Mesothelial cell of epicardium (in vitro differentiated cells): ENCODE measurements around the gene CENPA. TPM values are rescaled to one million over a fixed set of nuclear protein-coding genes. Genes with fewer than 3 reads are reported as not detected.

Source experiments
- DNase-seq, 2 experiments: peaks; one replicate each; pipeline ENCODE4 v3.0.0; 2021; ENCODE audit warnings: low spot score in 2 of 2; ENCODE audit not compliant: unreplicated experiment in 2 of 2
- H3K27ac Mint-ChIP-seq: 2 replicates; pipeline ENCODE4 v1.8.0; 2021; ENCODE audit warnings: mixed read lengths
- H3K27me3 Mint-ChIP-seq: 2 replicates; pipeline ENCODE4 v1.8.0; 2021; ENCODE audit warnings: low read depth, mixed read lengths
- H3K36me3 Mint-ChIP-seq: 2 replicates; pipeline ENCODE4 v1.8.0; 2021; ENCODE audit warnings: mixed read lengths
- H3K4me1 Mint-ChIP-seq: 2 replicates; pipeline ENCODE4 v1.8.0; 2021; ENCODE audit warnings: mixed read lengths
- H3K4me3 Mint-ChIP-seq: 2 replicates; pipeline ENCODE4 v1.8.0; 2021; ENCODE audit warnings: mild to moderate bottlenecking, moderate library complexity, mixed read lengths
- H3K9me3 Mint-ChIP-seq: 2 replicates; pipeline ENCODE4 v1.8.0; 2021; ENCODE audit warnings: mixed read lengths
- CTCF ChIP-seq: fragments of 200-600 bp; sonication (generic); IDR thresholded peaks from one replicate; pipeline ENCODE4 v1.5.0; 2021; ENCODE audit warnings: antibody characterized with exemption; ENCODE audit not compliant: unreplicated experiment
- total RNA-seq: library from RNA; stranded (reverse); gene quantifications from 3 replicates; pipeline ENCODE4 v1.2.1, GENCODE V29; 2021

CENPA gene
- total RNA-seq, 1 donor from 2014 or later = 9.2 TPM

DNA sequence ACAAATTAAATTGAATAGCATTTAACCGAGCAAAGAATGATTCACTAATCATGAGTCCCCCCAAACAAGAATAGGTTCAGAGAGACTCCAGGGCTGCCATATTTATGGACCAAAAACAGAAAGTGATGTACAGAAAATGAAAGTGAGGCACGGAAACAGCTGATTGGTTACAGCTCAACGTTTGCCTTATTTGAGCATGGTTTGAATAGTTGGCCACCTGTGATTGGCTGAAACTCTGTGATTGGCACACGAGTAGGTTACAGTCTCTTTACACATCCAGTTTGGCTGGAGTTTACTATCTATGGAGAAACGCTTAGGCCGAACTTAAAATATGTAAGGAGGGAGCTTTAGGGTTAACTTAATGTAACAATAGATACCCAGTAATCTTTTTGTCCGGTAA lies 35.1 kb downstream of the CENPA start:
- H3K27me3 Mint-ChIP-seq = peaks cover 34% of the 10 kb centered on the region
- H3K4me1 Mint-ChIP-seq = no peaks in the 10 kb centered on the region
- TF ChIP-seq CTCF = no peak
- no peak for DNase-seq
- no peak overlapping the region for H3K4me3 Mint-ChIP-seq
- H3K9me3 Mint-ChIP-seq = no peaks in the 10 kb centered on the region
- H3K27ac Mint-ChIP-seq = no peak overlapping the region
- no peaks in the 10 kb centered on the region for H3K36me3 Mint-ChIP-seq

- H3K4me1 Mint-ChIP-seq = no peaks in the 10 kb centered on the region
- TF ChIP-seq CTCF = no peak
- H3K36me3 Mint-ChIP-seq = no peaks in the 10 kb centered on the region
- H3K27me3 Mint-ChIP-seq = peaks cover 26% of the 10 kb centered on the region
- H3K4me3 Mint-ChIP-seq = no peak overlapping the region
- no peak for DNase-seq
- H3K27ac Mint-ChIP-seq = no peak overlapping the region
- H3K9me3 Mint-ChIP-seq = no peaks in the 10 kb centered on the region
These were observed 37.0 kb downstream of the CENPA start for GRCh38 chr2:26822877-26823276.

DNA sequence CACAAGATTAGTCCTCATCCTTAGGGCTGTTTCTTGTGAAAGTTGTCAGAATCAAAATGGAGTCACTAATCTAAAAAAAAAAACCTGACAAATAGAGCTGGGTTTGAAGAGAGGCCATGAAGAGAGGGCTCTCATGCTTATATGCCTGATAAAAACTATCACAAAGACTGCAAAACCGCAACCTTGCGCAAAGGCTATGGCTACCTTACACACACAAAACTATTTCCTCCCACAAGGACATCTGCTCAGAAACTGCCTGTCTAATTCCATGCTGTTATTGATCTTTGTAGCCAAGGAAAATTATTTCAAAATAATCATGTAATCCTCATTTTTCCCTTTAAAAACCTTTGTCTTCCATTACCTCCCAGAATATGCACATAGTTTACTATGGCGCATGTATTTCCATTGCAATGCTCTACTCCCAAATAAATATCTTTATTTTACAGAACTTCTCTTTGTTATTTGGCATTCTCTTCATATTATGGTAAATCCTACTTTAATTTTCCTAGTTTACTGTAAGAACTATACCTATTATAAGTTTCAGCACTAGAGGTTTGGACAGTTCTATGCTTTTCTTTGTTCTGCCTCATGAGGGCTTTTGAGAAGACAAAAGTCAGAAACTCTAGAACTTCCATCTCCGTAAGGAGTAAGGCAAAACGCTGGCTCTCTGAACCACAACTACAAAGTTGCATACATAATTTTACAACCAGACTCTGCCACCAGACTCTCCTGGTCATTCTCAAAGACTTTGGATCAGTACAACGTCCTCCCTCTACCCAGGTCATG lies 52.5 kb downstream of the CENPA start:
- DNase-seq = no peak
- TF ChIP-seq CTCF = no peak
- H3K4me1 Mint-ChIP-seq = no peaks in the 10 kb centered on the region
- peaks cover 74% of the 10 kb centered on the region for H3K27me3 Mint-ChIP-seq
- H3K27ac Mint-ChIP-seq = no peak overlapping the region
- no peak overlapping the region for H3K4me3 Mint-ChIP-seq
- no peaks in the 10 kb centered on the region for H3K36me3 Mint-ChIP-seq
- H3K9me3 Mint-ChIP-seq = no peaks in the 10 kb centered on the region

GRCh38 chr2:26840937-26841610 lies 55.2 kb downstream of the CENPA start:
- TF ChIP-seq CTCF = no peak
- Mint-ChIP-seq H3K27me3 (peaks cover 74% of the 10 kb centered on the region), H3K4me3 (no peak overlapping the region), H3K27ac (no peak overlapping the region), H3K36me3 (no peaks in the 10 kb centered on the region), H3K9me3 (no peaks in the 10 kb centered on the region), H3K4me1 (no peaks in the 10 kb centered on the region)
- DNase-seq = no peak

GRCh38 chr2:26843041-26843440 lies 57.2 kb downstream of the CENPA start:
- Mint-ChIP-seq H3K27me3 (peaks cover 75% of the 10 kb centered on the region), H3K4me3 (no peak overlapping the region), H3K4me1 (peaks cover 8% of the 10 kb centered on the region), H3K27ac (no peak overlapping the region), H3K9me3 (no peaks in the 10 kb centered on the region), H3K36me3 (no peaks in the 10 kb centered on the region)
- DNase-seq = no peak
- no peak for TF ChIP-seq CTCF

Other genes with a start within 250 kb of the CENPA start
- not detected in 3 replicates for gene CIB4, start 144.7 kb upstream of the CENPA start, total RNA-seq
- 6.3 to 6.9 TPM (median 6.6 TPM) in 3 replicates for gene KCNK3, start 93.3 kb upstream of the CENPA start, total RNA-seq
- 25.2 to 26.8 TPM (median 26.0 TPM) in 3 replicates for gene SLC35F6, start 21.8 kb upstream of the CENPA start, total RNA-seq
- 2.5 to 2.8 TPM (median 2.8 TPM) in 3 replicates for gene DPYSL5, start 62.1 kb downstream of the CENPA start, total RNA-seq
- gene MAPRE3, start 184.6 kb downstream of the CENPA start, total RNA-seq = 14.8 to 17.1 TPM (median 16.0 TPM) in 3 replicates
- 86.8 to 88.8 TPM (median 88.6 TPM) in 3 replicates for gene TMEM214, start 246.9 kb downstream of the CENPA start, total RNA-seq